C4-2B (cell line): ENCODE measurements around the gene LPAR4.
A peak's percentile ranks its signal among the peaks of the same experiment; 100 is the strongest.

Experiments used
- H3K27ac ChIP-seq: fragments of 450-650 bp; 2 replicates; pipeline ENCODE4 v1.5.1; 2017
- CTCF ChIP-seq: fragments of 450-650 bp; conservative IDR thresholded peaks from 2 replicates; pipeline ENCODE4 v1.5.1; 2017; ENCODE audit warnings: mild to moderate bottlenecking
- ZFX ChIP-seq: fragments of 450-650 bp; IDR thresholded peaks from 2 replicates; pipeline ENCODE4 v1.6.1; 2017

The LPAR4 gene

GRCh38 chrX:78747489-78747888 is at the start of gene LPAR4:
Gene LPAR4 (plus strand): TSS chrX:78747720. CDS start chrX:78754870, 7,150 bp downstream.
- H3K27ac ChIP-seq: no peak within 1 kb of the TSS
- TF ChIP-seq CTCF (no peak), ZFX (no peak)

- TF ChIP-seq CTCF (no peak), ZFX (no peak)
Measured at GRCh38 chrX:78706071-78706470, 41.4 kb upstream of the LPAR4 start.

GRCh38 chrX:78708262-78708661 is 39.3 kb upstream of the LPAR4 start:
- no peak overlapping the region for H3K27ac ChIP-seq
- no peak for TF ChIP-seq ZFX
- TF ChIP-seq CTCF: peak; percentile 42

More at GRCh38 chrX:78706071-78706470, 41.4 kb upstream of the LPAR4 start:
- H3K27ac ChIP-seq: no peak overlapping the region

GRCh38 chrX:78708816-78709215 is 38.7 kb upstream of the LPAR4 start:
- H3K27ac ChIP-seq: no peak overlapping the region
- TF ChIP-seq CTCF (no peak), ZFX (no peak)

- H3K27ac ChIP-seq: no peak overlapping the region
- TF ChIP-seq ZFX (no peak), CTCF (no peak)
Measured at GRCh38 chrX:78710171-78710570, 37.3 kb upstream of the LPAR4 start.

- TF ChIP-seq ZFX: no peak
- TF ChIP-seq CTCF: no peak
- H3K27ac ChIP-seq: no peak overlapping the region
Measured at GRCh38 chrX:78712336-78712735, 35.2 kb upstream of the LPAR4 start.

GRCh38 chrX:78725287-78725686 is 22.2 kb upstream of the LPAR4 start:
- no peak overlapping the region for H3K27ac ChIP-seq
- TF ChIP-seq CTCF (no peak), ZFX (no peak)
